Heart left ventricle (tissue), 13 donors: ENCODE measurements around the gene TTI1.

Source experiments
- POLR2A ChIP-seq, 2 donors: fragments of 450-650 bp; IDR thresholded peaks; one replicate each; pipeline ENCODE4 v1.6.1; 2017; ENCODE audit warnings: antibody characterized with exemption in 2 of 2, mild to moderate bottlenecking in 2 of 2, moderate library complexity in 2 of 2
- TF ChIP-seq, protein P1 (sequence below), 12 donors: fragments of 200-600 bp; sonication (generic) in 4 of 12; IDR thresholded peaks; one replicate each; pipeline versions ENCODE4 v1.5.0 to v1.8.0; 2018 to 2022; ENCODE audit warnings: antibody characterized with exemption in 12 of 12, mild to moderate bottlenecking in 5 of 12
- donor health status: ischemic (EF 13 %, LVEDD 7.1; RV severe dilation, severe dysfunction).
- donor health status: DM: no; HTN: yes; CAD: no.
- donor health status: DM: no; HTN: no; CAD: no.
- donor health status: ischemic (EF 25% LVEDD 6.9; RV normal size, moderate dysfunction).
- donor health status: ischemic (EF 25% LVEDD 5.7; RV mildly dilated, moderate dysfunction).
- donor health status: ischemic (EF 35%, LVEDD 5.7; RV mildly dilated, moderate dysfunction).
- donor health status: nonischemic (EF 11% LVEDD 7.7; RV severe dilation, severe dysfunction).
- donor health status: DM: yes; HTN: yes; CAD: no.
- donor health status: PGD.
- donor health status: ischemic (EF 29% LVEDD 5.4; RV normal size, mild dysfunction).
- donor health status: nonischemic (EF 23%, LVEDD 6.1; RV moderate dilation, normal function).

- TF ChIP-seq, protein P1, sequence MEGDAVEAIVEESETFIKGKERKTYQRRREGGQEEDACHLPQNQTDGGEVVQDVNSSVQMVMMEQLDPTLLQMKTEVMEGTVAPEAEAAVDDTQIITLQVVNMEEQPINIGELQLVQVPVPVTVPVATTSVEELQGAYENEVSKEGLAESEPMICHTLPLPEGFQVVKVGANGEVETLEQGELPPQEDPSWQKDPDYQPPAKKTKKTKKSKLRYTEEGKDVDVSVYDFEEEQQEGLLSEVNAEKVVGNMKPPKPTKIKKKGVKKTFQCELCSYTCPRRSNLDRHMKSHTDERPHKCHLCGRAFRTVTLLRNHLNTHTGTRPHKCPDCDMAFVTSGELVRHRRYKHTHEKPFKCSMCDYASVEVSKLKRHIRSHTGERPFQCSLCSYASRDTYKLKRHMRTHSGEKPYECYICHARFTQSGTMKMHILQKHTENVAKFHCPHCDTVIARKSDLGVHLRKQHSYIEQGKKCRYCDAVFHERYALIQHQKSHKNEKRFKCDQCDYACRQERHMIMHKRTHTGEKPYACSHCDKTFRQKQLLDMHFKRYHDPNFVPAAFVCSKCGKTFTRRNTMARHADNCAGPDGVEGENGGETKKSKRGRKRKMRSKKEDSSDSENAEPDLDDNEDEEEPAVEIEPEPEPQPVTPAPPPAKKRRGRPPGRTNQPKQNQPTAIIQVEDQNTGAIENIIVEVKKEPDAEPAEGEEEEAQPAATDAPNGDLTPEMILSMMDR (IDR thresholded peaks at IDR 0.05), result no peak
- no peak for TF ChIP-seq POLR2A (IDR thresholded peaks at IDR 0.05)
These were observed 60.0 kb downstream of the TTI1 start for GRCh38 chr20:37973059-37973910.
